Measurements from ENCODE around the gene RHOT1.

The RHOT1 gene

GRCh38 chr17:32264140-32264799 is 122.0 kb downstream of the RHOT1 start:
- TF ChIP-seq, protein P1, sequence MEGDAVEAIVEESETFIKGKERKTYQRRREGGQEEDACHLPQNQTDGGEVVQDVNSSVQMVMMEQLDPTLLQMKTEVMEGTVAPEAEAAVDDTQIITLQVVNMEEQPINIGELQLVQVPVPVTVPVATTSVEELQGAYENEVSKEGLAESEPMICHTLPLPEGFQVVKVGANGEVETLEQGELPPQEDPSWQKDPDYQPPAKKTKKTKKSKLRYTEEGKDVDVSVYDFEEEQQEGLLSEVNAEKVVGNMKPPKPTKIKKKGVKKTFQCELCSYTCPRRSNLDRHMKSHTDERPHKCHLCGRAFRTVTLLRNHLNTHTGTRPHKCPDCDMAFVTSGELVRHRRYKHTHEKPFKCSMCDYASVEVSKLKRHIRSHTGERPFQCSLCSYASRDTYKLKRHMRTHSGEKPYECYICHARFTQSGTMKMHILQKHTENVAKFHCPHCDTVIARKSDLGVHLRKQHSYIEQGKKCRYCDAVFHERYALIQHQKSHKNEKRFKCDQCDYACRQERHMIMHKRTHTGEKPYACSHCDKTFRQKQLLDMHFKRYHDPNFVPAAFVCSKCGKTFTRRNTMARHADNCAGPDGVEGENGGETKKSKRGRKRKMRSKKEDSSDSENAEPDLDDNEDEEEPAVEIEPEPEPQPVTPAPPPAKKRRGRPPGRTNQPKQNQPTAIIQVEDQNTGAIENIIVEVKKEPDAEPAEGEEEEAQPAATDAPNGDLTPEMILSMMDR (IDR thresholded peaks at IDR 0.05; ENCODE audit: low read depth, low read length) = peak; percentile 22
- H3K4me3 ChIP-seq (replicated peaks in 1 of 2; ENCODE audit: low read depth in 2 of 2, low read length in 2 of 2) = no peak overlapping the region

GRCh38 chr17:32264823-32265191 is 122.5 kb downstream of the RHOT1 start:
- no peak for DNase-seq (ENCODE audit: low read depth in 2 of 2)
- H3K4me3 ChIP-seq (replicated peaks in 1 of 2; ENCODE audit: low read depth in 2 of 2, low read length in 2 of 2) = no peak overlapping the region
- TF ChIP-seq, protein P1 (IDR thresholded peaks at IDR 0.05; ENCODE audit: low read depth, low read length) = no peak

More at GRCh38 chr17:32264140-32264799, 122.0 kb downstream of the RHOT1 start:
- DNase-seq (ENCODE audit: low read depth in 2 of 2) = no peak

- TF ChIP-seq, protein P1 (IDR thresholded peaks at IDR 0.05; ENCODE audit: low read depth, low read length) = no peak
- peak within 1 kb of the TSS; percentile 35 to 39 for H3K4me3 ChIP-seq (replicated peaks in 1 of 2; ENCODE audit: low read depth in 2 of 2, low read length in 2 of 2)
- DNase-seq (ENCODE audit: low read depth in 2 of 2) = no peak
Measured at GRCh38 chr17:32265192-32265923, 123.1 kb downstream of the RHOT1 start, which contains the start of gene RHBDL3. Gene RHBDL3, plus strand, starts transcription at chr17:32265832. Its CDS starts 358 bp downstream, at chr17:32266190.

- TF ChIP-seq, protein P1 (IDR thresholded peaks at IDR 0.05; ENCODE audit: low read depth, low read length) = no peak
- H3K4me3 ChIP-seq (replicated peaks in 1 of 2; ENCODE audit: low read depth in 2 of 2, low read length in 2 of 2) = peak overlapping the region; percentile 35 to 39
- no peak for DNase-seq (ENCODE audit: low read depth in 2 of 2)
Measured at GRCh38 chr17:32266051-32266388, 123.7 kb downstream of the RHOT1 start.

DNA sequence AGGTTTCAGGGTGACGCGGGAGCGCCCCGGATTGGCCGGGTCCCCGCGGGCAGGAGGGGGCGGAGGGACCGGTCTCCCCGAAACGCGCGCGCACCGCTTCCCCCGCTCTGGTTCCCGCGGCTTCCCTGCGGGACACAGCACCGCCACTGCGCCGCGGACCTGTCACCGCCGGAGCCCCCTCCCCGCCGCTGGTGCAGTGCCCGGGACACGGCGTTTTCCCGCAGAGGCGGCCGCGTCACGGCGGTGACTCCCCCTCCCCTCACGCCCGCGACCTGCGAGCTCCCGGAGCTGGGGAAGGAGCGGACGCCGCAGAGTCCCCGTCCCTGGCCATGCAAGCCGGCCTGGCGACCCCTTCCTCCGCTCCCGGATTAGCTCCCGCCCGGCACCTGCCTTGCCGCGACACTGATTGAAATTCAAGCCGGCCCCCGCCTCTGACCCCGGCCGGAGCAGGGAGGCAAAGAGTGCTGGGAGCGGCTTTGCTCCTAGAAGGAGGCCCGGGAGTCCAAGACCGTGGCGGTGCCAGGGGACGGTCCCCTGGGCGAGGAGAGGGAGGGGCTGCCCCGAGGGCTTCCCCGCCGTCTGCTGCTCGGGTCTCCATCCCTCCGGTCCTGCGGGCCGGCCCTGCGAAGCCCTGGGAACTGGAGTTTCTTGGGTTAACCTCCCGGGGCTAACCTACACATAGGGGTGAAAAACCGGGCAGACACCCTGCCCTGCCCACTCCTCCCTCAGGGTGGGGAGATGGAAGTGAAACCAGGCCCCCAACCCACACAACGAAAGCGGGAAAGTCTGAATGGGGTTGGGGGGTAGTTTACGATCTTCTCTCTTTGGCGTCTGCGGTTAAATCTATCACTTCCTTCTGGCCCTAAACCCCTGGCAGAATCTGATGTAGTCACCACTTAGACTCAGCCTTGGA is 124.3 kb downstream of the RHOT1 start:
- H3K4me3 ChIP-seq (replicated peaks in 1 of 2; ENCODE audit: low read depth in 2 of 2, low read length in 2 of 2) = peak overlapping the region; percentile 35 to 39
- DNase-seq (ENCODE audit: low read depth in 2 of 2) = no peak
- TF ChIP-seq, protein P1 (IDR thresholded peaks at IDR 0.05; ENCODE audit: low read depth, low read length) = no peak

DNA sequence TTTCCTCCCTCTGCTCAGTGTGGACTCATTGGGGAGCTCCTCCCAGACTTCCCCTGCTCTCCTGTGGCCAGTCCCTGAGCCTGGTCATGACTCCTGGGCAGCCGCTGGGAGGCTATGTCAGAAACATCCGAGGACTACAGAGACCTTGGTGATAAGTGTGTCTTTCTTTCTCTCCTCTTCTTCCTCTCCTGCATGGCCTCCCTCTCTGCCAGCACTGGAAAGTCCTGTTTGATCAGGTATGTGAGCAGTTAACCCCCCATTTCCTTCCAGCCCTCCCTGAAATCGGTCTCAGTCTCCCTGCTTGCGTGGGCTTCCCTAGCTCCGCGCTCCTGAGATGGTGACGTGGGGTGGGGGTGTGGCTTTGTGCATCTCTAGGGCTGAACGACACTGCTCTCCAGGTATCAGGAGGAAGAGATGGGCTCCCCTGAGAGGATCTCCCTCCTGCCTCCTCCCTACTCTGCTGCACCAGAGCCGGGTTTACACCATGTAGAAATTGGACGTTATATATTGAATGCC is 125.4 kb downstream of the RHOT1 start:
- H3K4me3 ChIP-seq (replicated peaks in 1 of 2; ENCODE audit: low read depth in 2 of 2, low read length in 2 of 2) = no peak overlapping the region
- no peak for DNase-seq (ENCODE audit: low read depth in 2 of 2)
- TF ChIP-seq, protein P1 (IDR thresholded peaks at IDR 0.05; ENCODE audit: low read depth, low read length) = no peak

Data from cardiac fibroblast (primary cell).